ENCODE results near the gene ENAH.
"Not testable (repeated sequence)": the region's sequence is repeated elsewhere in the genome, so short reads cannot be mapped to it uniquely, and the experiment has no call there.

ENAH gene

DNA sequence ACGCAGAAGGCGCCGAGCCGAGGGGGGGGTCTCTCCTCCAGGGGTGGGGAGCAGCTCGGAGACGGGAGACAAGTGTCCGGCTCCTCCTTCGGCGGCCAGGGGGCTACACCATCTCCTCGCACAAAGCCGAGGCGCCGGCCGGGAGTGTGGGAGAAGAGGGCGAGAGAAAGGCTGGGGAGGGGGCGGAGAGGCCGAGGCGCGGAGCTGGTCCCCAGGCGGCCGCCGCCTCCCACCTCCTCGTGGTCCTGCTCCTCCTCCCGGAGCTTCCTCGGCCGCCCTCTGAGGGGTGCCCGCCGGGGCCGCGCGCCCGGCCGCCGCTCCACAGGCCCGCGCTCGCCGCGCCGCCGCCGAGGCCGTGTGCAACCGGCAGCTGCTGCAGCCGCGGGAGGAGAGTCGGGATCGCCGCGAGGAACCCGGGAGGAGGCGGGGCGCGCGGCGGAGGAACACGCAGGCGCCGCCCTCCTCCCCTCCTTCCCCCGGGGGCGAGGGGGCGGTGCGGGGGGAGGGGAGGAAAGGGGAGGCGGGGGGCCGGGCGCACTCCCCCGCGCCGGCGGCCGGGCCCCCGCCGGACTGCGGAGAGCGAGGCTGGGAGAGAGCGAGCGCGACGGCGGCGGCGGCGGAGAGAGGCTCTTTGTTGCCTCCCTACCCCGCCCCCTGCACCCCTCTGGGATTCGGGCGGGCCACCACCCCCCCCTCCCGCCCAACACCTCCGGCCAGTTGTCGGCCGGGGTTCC lies at the start of gene ENAH:
Gene ENAH (minus strand): TSS at position 395 of the 734 bp plus-strand sequence. CDS start 433 bp downstream, outside the sequence.
- DNase-seq (ENCODE audit: low read depth), result peak; percentile 67

DNA sequence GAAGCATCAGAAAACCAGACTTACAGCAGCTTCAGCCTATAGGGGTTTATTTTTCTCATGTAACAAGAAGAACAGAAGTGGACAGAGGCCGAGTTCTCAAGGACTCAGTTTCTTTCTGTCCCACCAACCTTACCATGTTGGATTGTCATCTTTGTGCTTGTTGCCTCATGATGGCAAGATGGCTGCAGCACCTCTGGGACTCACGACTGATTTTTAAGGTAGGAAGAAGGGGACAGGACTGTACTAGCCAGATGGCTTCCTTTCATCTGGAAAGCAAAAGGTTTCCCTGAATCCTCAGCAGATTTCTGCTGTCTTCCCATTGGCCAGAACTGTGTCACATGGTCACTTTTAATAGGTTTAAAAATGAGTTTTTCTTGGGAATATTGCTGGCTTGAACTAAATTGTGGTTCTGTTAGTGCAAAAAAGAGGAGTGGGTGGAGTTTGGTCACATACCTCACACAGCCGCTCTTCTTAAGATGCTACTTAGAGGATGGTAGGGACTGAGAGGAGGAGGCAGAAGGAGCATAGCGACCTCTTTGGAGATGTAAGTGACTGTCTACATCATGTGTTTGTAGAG lies 48.1 kb upstream of the ENAH start:
- DNase-seq (ENCODE audit: low read depth), result no peak

DNA sequence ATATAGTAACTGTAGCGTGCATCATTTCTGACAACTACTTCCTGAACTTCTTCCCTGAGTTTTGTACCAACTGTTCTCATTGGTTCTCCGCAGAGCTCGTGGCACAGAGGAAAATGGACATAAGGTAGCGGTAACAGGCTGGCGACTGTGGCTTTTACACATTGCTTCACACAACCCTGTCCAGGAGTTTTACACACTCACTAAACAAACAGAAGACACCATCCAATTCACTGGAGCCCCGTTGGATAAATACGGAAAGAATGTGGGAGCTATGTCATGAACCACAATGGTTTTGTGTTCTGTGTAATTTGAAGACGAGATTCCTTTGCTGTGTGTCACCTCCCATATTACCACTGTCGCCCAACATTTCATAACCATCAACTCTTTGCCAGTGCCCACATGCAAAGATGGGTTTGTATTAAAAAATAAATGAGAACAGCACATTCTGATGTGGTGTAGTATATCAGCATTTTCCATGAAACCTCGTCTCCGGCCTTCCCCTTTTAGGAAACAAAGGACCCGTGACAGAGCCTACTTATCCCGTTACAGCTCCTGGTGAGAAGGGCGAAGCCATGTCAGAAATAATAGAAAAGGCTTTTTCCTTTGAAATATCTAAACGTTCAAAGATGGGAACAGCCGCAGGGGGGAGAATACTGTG lies 47.4 kb upstream of the ENAH start:
- peak; percentile 95 for DNase-seq (ENCODE audit: low read depth)

DNA sequence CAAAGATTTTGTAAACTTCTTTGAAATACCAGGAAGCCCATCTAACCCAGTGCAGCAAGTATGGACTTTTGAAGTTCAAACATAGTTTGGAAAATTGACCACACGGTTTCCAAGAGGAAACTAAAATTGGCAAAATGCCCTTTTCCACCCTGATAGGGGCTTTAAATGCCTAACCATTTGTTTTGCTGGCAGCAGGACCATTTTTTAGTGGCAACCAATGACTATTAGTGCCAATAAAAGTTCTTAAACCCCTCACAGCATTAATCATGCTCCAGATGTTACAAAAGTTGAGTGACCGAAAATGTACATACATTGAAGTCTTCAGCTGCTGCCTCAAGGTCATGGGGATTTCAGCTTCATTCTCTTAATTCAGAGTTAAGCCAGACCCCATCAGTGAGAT lies 46.4 kb upstream of the ENAH start:
- no peak for DNase-seq (ENCODE audit: low read depth)

DNA sequence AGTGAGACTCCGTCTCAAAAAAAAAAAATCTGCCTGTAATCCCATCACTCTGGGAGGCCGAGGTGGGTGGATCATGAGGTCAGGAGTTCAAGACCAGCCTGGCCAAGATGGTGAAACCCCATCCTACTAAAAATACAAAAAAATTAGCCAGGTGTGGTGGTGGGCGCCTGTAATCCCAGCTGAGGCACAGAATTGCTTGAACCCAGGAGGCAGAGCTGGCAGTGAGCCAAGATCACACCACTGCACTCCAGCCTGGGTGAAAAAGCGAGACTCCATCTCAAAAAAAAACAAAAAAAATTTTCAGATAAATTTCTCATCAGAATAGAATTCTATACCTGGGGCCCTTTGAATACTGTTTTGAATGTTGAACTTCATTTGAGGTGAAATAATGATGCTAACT lies 45.3 kb upstream of the ENAH start:
- DNase-seq (ENCODE audit: low read depth), result not testable (repeated sequence)

DNA sequence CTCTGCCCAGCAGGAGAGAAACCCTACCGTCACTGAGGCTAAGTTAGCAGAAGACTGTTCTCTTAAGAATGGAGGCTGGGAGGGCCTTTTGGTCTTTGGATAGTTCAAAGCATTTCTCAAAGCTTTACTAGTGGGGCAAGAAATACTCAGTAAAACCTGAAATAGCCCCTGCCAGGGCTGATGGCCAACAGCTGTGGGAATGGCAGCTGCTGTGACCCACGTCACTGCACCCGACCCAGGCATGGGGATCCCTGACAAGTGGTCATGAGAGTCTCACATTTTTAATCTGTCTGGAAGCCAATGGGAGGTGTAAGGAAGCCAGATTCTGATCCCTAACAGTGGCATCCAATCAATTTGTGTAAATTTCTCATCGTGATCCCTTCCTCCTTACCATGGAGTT lies 44.5 kb upstream of the ENAH start:
- no peak for DNase-seq (ENCODE audit: low read depth)

DNA sequence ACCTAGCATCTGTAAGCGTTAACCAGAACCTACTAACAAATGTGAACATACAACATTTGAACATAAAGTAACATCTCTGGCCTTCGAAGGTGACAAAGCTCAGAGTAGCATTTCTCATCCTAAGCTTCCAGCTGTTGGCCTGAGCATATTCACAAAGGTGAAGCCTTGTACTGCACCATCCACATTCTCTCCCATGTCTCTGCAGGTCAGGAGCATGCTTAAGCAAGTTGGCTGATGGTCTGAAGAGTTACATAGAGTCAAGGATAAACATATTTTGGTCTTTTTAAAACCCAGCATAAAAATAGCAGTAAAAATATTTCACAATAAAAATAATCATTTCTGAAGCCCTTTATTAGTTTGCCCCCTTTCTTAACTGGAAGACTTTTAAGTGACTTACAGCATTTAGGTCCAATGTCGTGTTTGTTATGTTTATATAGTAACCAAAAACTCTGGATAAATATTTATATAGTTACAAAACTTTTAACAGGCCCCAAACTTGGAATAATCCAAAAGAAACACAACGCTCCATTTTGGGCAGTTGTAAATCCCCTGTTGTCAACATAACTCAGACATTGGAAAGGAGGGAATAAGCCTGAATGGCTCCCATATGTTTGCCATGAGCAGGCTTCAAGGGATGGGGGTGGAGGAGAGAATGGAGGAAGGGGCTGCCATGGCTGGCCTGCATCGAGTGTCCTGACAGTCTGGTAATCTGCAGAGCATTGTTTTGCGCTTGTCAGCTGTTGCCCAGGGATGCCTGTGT lies 42.8 kb upstream of the ENAH start:
- DNase-seq (ENCODE audit: low read depth), result no peak

DNA sequence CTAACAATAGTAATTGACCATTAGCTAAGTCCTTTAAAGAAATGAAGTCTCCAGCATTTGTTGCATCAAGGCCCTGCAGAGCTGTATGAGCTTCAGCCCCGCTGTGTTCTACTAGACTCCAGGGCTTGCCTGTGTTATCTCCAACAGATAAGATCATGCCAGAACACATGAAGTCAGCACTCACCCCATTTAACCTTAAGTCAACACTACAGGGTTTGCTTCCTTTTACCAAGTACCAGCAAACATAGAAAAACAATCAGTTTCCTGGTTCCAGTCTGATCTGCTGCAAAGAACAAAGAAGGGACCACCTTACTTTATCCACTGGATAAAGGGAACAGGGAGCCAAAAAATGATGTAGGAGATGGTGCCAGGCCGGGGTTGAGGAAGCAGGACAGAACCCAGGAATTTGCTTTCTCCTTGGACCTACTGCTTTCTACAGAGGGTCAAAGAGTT lies 41.3 kb upstream of the ENAH start:
- DNase-seq (ENCODE audit: low read depth), result no peak

DNA sequence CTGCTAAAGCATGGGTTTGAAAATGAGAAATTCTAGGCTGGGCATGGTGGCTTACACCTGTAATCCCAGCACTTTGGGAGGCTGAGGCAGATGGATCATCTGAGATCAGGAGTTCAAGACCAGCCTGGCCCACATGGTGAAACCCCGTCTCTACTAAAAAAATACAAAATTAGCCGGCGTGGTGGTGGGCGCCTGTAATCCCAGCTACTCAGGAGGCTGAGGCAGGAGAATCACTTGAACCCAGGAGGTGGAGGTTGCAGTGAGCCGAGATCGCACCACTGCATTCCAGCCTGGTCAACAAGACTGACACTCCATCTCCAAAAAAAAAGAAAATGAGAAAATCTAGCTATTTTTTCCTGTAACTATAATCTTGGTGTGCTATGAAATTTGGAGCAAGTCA lies 40.8 kb upstream of the ENAH start:
- DNase-seq (ENCODE audit: low read depth), result not testable (repeated sequence)

DNA sequence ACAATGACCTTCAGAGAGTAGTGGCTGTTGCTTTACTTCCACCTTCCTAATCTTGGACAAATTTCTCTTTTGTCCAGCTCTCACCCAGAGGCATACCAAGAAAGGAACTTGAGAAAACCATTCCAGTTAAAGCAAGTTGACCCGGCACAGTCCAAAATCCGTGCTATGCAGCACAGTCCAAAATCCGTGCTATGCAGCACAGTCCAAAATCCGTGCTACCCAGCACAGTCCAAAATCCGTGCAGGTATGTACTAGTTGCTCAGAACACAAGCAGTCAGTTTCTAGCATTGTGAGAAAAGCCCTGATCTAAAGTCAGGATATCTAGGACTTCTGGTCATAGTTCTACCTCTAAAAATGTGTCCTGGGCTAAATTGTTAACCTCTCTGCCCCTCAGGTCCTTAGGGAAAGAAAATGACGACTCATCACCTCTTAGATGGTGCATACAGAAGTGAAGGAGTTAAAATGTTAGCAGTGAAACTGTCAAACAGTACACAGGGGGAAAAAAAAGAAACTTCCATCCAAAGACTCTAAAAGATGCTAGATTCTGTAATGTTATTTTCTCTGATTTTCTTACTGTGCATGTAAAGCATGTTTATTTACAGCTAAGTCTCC lies 40.3 kb upstream of the ENAH start:
- DNase-seq (ENCODE audit: low read depth), result no peak

DNA sequence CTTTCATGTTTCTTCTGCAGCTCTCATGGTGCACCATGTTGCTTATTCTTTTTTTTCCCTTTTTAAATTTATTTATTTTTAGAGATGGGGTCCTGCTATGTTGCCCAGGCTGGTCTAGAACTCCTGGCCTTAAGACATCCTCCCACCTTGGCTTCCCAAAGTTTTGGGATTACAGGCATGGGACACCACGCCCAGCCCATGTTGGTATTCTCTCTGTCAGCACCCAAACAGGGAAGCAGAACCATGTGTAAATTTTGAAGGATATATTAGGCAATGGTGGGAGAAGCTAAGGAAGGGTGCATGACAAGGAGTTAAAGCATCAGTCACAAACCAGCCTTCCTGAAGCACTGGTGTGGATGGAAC lies 39.6 kb upstream of the ENAH start:
- DNase-seq (ENCODE audit: low read depth), result no peak

DNA sequence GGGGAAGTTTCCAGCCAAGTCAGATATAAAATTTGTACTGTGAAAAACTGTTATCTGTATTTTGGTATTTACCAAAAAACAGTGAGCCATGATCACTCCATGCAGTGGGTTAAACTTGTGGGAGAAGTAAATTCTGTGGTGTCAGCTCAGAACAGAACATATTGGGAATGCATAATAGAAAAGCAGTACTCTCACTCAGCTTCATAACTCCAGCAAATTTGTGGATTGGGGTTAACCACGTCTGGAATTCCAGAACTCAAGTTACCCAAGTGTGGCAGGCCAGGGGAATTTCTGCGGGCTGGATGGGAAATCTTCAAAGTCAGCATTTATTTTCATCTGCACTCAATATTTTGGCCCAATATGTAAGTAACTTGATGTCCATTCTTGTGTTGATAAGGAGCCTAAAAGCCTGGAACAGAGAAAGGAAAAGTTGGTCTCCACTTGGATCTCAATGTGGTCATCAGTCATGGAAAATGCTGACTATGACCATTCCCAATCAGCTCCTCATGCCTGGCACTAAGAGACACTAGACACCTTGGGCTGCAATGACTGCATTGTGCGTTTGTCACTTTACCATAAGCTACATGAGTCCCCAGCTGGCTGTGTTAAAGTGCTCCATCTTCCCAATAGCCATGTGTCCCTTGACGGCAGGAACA lies 39.1 kb upstream of the ENAH start:
- no peak for DNase-seq (ENCODE audit: low read depth)

DNA sequence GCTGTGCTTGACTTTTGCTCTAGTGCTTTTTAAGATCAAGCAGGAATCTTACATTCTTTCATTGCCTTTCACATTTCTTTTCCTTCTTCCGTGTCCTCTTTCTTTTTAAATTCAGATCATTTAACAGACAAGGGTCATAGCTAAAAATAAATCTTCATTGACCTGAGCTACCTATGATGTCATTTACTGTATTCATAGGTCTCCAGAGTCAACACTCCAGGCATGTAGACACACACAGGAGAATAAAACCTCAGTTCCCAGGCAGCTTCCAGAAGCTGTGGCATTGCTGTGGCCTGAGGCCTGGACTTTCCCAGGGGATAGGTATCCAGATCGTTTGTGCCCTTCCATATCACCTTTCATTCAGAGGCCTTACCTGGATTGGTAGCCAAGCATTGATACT lies 38.5 kb upstream of the ENAH start:
- DNase-seq (ENCODE audit: low read depth), result no peak

DNA sequence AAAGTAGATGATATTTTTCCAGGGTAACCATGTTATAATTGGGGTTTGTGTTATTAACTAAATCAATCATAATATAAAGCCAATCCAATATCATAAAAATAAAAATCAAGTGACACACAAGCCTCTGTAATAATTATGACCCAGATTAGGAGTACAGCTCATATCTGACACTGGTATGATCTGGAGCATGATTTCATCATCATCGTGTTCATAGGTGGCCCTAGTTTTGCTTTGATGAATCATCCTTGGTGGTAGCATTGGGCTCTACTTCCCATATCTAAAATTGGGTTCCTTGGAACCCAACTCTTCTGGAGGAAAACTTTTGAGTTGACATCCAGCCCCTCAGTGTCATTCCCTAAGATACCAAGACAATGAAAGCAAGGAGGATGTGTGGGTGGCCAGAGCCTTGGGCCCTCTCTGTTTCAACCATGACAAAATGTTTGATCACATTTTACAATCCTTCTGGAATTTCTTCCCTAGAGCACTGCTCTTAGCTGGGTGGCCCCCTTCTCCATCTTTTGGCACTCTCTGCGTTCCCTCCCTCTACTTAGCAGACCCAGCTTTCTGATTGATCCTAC lies 37.0 kb upstream of the ENAH start:
- DNase-seq (ENCODE audit: low read depth), result no peak

DNA sequence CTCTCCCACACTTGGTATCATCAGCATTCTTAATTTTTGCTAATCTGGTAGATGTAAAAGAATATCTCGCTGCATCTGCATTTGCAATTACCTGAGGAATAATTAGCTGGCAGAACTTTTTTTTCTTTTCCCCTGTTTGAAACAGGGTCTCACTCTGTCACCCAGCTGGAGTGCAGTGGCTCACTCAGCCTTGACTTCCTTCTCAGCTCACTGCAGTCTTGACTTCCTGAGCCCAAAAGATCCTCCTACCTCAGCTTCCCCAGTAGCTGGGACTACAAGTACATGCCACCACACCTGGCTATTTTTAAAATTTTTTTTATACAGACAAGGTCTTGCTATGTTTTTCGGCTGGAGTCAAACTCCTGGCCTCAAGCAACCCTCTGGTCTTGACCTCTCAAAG lies 35.4 kb upstream of the ENAH start:
- no peak for DNase-seq (ENCODE audit: low read depth)

DNA sequence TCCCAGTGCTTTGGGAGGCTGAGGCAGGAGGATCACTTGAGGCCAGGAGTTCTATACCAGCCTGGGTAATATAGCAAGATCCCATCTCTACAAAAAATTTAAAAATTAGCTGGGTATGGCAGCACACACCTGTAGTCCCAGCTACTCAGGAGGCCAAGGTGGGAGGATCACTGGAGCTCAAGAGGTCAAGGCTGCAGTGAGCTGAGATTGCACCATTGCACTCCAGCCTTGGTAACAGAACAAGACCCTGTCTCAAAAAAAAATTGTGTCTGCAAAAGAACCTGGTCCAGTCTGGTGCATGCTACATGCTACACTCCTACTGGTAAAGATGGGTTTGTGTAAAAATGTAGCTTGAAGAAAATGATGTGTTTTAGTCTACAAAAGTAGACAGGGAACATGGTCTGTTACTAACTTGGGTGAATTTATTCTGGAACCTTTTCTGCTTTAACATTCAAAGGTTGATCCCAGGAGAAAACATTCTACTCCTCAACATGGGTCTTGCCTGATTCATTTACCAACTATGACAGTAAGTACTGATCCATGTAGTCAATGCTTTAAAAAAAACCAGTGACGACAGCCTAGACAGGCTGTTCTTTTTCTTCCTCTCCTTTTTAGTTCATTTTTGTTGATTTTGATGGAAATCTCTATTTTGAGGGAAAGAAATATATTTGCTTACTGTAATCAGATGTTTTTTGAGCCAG lies 32.7 kb upstream of the ENAH start:
- no peak for DNase-seq (ENCODE audit: low read depth)

DNA sequence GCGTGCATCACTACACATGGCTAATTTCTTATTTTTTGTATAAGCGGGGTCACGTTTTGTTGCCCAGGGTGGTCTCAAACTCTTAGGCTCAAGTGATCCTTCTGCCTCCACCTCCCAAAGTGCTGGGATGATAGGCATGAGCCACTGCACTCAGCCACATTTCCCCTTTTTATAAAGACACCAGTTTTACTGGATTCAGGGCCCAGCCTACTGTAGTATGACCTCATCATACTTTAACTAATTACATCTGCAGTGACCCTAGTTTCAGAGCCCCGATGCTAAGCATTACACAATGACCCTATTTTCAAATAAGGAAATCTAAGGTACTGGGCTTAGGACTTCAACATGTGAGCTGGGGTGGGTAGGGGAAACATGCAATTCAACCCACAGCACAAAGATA lies 31.8 kb upstream of the ENAH start:
- DNase-seq (ENCODE audit: low read depth), result no peak

DNA sequence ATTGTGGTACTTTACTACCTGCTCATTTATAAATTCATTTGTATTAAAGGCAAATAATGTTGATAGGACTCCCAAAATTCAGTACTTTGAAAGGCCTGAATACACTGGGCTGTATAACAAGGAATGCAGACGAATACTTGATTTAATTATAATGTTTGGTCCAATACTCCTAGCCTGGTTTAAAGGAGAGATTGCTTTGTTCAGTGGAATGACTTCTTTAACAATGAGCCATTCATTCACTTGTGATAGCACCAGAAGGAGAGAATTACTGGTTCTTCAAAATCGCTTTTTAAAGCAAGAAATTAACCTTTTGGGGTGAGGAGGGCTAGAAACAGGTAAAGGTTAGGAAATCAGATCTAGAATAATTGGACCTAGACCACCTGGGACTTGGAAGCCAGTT lies 28.3 kb upstream of the ENAH start:
- no peak for DNase-seq (ENCODE audit: low read depth)

DNA sequence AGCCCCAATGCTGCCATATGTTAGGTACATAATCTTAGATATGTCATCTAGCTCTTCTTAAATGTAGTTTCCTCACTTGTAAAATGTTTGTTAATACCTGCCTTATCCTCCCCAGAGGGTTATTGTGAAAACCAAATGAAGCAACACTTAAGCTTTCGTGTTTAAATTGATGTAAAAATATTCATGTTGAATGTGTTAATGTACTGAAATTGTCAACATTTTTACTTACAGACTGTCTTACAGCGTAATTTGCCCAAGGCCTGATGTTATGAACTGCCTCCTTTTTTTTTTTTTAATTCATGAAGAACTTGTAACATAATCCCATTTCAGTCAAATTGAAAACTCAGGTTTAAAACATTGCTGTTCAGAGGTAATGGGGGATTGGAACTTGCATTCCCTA lies 25.6 kb upstream of the ENAH start:
- no peak for DNase-seq (ENCODE audit: low read depth)

DNA sequence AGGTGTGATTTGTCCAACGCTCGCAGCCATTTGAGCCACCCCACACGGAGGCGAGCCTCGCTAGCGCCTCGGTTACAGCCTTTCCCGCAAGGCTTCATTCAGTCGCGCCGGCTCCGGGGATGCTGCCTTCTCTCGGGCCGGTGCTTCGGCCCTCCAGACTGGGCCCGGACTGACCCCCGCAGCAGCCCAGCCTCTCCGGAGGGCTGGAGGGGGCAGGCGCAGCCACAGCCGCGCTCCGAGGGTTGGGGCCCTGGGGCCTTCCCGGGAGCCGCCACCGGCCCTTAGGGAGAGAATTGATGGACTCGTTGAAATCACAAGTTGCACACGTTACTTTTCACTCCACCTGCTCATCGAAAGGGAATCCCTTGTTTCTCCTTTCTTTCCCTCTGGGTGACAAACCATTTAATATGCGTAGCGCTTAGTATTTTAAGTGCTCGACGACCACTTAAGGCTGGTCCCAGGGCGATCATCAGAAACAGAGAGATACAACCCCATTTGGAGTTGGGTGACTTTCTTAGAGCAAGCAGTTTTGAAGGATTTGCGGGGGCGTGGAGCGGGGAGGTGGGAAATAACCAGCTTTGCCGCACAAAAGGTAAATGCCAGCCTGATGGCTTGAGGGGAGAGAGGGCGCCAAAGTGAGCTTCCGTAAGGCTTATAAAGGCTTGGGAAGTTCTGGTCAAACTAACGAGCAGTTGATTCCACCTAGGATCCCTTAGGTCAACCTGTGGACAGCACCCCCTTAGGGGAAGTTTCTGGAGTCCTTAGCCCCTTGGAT lies 24.6 kb upstream of the ENAH start:
- no peak for DNase-seq (ENCODE audit: low read depth)
